SK-N-MC (cell line): ENCODE data around the gene FA2H.

Experiments
- EZH2 ChIP-seq: fragments of 200-600 bp; sonication (generic); IDR thresholded peaks from one replicate; pipeline ENCODE4 v1.6.1; 2017; ENCODE audit warnings: antibody characterized with exemption
- FOXP2 ChIP-seq: optimal IDR thresholded peaks from 2 replicates; pipeline ENCODE3; 2011; ENCODE audit warnings: mild to moderate bottlenecking, moderate library complexity; ENCODE audit not compliant: insufficient read depth; ENCODE audit errors: extremely low read length, control extremely low read depth
- POLR2AphosphoS5 ChIP-seq: IDR thresholded peaks from 2 replicates; pipeline ENCODE4 v1.6.1; 2012; ENCODE audit warnings: mild to moderate bottlenecking, low read depth, low read length, borderline replicate concordance

GRCh38 chr16:74748616-74749026 lies 26.0 kb downstream of the FA2H start:
- TF ChIP-seq POLR2AphosphoS5 (no peak), EZH2 (no peak), FOXP2 (no peak)
